HG02759 (cell line): Measurements from ENCODE around the gene PCCA.
"Not testable (repeated sequence)": the region's sequence is repeated elsewhere in the genome, so short reads cannot be mapped to it uniquely, and the experiment has no call there.

Source experiments
- ATAC-seq: cut with Tn5 transposase; IDR thresholded peaks from one replicate; pipeline ENCODE4 v1.9.1; 2021; ENCODE audit warnings: mild to moderate bottlenecking, moderate library complexity; ENCODE audit not compliant: unreplicated experiment

The PCCA gene

DNA sequence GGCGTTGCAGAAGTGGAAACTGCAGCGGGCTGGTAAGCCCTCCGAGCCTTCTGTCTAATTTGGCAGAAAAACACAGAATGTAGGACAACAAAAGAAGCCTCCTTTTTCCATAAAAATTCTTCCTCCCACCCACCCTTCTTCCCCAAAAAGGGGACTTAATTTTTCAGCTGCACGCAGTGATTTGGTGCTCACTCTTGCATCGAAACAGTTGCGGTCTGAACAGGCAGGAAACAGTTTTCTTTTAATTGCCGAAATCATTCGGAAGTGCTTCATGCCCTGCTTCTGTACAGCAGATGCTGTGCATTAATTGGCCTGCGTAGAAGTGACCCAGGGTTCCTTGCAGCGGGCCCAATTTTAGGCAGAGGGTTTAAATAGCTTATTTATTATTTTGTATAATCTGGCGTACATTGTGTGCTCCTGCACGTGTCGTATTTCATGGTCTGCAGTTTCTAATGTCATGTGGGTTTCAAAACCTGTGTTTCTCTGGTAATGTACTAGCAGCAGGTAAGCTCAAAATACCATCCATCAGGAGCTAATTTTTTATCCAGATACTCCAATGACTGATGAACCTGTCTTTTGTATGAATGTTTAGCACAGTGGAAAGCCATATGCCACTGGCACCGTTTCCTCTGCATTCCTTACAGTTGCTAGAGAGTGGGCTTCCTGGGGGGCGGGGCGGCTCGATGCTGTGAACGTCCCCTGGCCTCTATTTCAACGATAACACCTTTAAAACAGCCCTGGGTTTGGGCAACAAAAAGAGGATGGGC lies 433.1 kb downstream of the PCCA start:
- ATAC-seq = peak; percentile 53

DNA sequence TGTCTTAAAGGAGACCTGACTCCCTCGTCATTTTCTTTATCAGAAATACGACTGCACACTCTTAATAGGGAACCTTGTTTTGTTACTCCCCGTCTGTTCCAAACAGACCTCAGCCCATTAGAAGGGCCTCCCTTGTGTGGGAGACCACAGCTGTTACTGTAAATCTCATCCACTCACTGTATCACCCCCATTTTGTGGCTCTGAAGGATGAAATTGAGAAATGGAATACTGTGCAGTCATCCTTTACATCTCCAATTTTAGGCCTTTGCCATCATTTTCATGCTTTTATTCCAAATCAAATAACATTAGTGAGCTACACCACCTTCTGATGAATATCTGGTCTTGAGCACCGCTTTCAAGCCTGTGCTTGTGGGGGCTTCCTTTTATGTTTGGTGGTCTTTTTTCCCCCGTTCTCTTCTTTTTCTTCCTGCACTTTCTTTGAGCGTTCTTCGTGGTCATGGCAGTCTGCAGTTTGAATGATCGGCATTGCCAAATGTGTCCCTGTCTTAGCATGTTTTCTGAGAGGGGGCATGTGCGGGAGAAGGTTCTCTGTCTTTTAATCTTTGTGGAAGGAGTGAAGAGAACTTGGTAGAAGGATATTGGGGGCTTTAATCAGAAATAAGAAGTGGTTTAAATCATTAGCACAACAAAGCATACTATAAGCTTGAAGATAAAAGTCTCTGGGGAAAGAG lies 433.9 kb downstream of the PCCA start:
- no peak for ATAC-seq

DNA sequence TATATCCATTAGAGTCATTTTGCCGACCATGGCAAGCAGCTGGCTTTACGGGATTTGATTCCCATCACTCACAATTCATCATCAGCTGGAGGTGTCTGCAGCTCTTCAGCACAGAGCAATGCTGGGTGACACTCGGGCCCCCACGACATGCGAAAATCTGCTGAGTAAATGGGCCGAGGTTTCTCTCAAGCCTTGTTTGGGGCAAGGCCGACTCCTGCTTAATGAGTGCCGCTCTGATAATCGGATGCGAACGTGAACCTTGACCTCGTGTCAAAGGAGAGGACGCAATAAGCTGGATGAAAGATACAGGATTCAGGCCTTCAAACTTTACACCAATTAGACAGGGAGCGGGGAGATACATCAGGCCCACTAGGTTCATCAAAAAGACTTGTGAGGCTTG lies 434.5 kb downstream of the PCCA start:
- ATAC-seq = no peak

DNA sequence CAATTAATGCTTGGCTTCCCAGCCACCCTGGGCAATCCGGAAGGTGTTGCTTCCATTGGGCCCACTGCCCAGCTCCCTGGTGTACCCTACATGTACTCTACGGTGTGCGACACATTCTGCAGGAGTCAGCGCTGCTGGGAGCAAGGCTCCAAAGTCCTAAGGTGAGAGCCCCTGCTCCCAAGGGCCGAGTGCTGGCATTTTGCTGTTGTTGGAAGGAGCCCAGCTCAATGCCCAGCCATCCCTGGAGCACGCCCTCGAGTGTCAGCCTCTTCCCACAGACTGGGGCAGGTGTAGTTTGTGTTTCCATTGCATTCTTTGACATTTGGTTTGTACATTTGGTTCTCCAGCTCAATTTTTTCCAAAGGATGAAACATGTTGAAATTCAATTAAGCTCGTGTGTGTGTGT lies 435.1 kb downstream of the PCCA start:
- ATAC-seq = no peak

DNA sequence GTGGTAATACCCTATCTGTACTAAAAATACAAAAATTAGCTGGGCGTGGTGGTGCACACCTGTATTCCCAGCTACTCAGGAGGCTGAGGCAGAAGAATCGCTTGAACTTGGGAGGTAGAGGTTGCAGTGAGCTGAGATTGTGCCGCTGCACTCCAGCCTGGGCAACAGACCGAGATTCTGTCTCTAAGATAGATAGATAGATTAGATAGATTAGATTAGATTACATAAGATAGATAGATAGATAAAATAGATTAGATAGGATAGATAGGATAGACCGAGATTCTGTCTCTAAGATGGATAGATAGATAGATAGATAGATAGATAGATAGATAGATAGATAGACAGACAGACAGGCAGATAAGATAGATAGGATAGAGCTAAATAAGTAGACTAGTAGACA lies 435.8 kb downstream of the PCCA start:
- not testable (repeated sequence) for ATAC-seq

DNA sequence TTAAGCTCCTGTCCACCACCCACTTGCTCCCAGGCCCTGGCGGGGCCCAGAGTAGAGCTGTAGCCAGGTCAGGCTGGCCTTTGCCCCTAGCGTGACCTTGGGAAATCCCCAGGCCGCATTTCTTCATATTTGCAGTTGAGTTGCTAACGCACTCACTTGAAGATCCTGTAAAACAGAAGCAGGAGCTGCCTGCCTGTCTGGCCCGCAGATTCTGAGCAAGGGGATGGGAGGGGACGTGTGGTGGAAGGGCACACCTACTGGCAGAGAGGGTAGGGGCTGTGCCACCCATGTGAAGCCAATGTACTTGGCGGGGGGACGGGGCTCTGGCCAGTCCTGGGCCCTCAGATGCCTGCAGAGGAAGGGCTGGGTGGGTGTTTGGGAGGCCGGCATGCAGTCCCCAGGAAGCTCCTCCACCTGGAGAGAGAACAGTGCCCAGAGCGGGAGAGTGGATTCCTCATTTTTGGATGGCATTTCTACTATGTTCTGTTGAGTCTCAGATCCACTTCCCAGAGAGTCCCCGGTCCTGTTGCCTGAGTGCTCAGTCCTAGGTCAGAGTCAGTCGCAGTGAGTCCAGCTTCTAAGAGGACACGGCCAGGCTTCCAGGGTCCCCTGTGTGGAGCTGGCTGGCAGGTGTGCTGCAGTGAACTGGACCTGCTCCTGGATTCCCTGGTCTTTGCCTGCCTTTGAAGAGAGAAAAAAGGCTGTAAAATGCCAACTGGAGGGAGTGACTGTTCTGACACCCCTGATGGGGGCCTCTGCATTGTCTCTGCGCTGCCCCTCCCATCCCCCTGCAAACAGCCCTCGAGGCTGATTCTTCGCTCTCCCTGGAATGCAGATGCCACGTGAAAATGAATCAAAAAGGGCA lies 436.8 kb downstream of the PCCA start:
- ATAC-seq = no peak

DNA sequence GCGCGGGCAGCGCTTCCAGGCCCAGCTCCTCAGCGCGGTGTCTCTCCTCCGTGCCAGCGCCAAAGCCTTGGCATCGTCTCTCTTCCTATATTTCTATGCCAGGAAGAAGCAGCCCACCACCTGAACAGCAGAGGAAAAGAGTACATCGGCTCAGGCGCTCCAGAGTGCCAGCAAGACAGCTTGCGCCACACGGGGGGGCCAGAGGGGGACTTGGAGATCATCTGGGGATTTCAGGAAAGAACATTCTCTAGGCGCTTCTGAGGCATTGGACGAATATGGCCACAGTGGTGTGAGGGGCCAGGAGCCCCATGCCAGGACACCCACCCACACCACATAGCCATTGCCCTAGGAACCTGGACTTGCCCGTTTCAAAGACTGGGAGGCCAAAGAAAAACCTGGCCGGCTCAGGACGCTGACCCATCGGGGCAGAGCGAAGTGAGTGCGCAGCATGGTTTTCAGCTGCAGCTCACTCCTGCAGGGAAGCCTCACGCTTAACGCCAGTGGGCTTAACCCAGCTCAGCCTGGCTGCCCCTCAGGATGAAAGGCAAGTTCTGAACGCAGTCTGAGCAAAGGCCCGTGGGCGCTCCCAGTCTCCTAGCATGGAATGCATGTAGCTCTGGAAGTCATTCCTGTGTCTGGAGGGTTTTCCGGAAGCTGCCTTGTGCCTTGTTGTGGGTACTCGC lies 437.6 kb downstream of the PCCA start:
- no peak for ATAC-seq

DNA sequence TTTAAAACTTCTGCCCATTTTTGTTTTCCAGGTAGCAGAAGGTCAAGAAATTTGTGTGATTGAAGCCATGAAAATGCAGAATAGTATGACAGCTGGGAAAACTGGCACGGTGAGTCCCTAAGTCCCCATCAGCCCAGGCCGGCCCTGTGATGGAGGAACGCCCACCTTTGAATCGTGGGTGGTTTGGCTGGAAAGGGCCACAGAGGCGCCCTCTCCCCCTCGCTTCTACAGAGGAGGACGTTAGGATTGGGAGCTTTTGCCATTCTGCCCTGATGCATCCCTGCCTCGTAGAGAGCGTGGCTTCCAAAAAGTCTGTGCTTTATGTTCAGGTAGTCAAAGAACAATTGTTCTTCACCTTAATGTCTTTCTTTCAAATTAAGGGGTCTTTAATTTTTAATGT lies 438.8 kb downstream of the PCCA start:
- ATAC-seq = no peak

DNA sequence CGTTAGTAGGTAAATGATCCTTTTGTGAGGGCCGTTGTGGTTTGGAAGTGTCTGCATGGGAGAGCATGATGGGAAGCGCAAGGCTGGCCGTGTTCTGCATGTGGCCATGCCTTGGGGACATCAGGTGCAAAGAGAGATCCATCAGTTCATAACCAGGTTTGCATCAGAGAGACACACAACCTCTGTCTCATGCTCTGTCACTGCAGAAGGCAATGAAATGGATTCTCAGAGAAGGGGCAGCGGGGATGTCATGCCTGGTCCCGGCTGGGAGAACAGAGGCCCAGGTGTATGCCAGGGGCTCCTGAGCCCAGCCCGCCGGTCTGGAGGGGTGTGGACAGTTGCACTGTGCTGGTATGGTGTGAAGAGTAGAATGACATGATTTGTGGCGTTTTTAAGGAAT lies 439.5 kb downstream of the PCCA start:
- ATAC-seq = no peak

DNA sequence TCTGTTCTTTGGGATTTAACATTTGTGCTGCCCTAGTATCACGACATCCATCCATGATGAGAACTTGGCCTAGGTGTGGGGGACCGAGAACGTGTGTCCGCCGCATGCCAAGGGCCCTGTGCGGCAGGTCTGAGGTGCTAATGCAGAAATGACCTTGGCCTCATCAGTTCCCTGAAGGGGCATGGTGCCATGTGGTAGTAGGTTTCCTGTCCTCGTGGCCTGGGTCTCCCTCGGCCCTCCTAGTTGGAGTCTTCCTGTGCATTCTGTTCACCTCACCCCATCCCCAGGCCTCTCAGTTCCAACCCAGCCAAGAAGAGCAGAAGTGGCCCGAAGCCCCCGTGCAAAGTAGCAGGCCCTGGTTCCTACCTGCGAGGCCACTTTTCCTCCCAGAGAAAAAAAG lies 439.9 kb downstream of the PCCA start:
- no peak for ATAC-seq

DNA sequence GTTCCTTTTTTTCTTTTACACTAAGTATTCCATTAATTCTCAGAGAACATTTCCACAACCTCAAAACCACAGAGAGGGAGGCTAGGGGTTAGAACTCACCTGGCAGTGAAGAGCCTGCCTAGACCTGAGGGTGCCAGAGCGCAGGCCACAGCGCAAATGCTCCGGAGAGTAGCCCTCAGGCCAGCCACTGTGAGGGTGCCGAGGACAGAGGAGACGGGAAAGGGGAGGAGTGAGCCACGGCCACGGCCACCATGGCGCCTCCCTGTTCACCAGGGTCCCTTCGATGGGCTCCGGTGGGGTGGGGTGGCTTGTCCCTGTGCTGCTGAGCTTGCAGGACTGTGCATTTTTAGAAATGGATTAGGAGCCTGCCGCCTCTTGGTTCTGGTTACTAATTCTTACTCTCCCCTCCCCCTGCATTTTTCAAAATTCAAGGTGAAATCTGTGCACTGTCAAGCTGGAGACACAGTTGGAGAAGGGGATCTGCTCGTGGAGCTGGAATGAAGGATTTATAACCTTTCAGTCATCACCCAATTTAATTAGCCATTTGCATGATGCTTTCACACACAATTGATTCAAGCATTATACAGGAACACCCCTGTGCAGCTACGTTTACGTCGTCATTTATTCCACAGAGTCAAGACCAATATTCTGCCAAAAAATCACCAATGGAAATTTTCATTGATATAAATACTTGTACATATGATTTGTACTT lies 440.9 kb downstream of the PCCA start:
- no peak for ATAC-seq

DNA sequence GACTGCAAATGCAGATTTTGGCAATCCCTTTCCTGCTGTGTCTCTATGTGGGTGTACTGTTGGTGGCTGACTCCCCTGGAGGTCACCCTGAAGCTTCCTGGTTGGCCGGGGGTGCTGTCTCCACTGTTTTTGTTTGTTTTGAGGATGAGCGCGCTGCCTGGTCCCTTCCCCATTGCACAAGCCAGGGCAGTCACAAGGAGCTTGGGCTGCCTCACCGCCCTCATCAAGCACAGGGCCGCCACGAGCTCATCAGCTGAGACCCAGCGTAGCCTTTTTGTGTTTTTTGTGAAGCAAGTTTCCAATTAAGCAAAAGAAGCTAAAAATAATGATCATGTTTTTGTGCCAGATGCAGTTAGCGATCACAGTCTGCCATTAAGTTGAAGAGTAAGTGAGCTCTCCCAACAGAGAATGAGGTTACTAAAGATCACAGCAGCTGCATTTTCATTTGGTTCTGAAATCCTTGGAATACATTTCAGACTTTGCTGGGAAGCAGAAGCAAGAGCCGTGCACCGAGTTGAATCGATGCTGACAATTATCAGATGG lies 441.8 kb downstream of the PCCA start:
- ATAC-seq = no peak

DNA sequence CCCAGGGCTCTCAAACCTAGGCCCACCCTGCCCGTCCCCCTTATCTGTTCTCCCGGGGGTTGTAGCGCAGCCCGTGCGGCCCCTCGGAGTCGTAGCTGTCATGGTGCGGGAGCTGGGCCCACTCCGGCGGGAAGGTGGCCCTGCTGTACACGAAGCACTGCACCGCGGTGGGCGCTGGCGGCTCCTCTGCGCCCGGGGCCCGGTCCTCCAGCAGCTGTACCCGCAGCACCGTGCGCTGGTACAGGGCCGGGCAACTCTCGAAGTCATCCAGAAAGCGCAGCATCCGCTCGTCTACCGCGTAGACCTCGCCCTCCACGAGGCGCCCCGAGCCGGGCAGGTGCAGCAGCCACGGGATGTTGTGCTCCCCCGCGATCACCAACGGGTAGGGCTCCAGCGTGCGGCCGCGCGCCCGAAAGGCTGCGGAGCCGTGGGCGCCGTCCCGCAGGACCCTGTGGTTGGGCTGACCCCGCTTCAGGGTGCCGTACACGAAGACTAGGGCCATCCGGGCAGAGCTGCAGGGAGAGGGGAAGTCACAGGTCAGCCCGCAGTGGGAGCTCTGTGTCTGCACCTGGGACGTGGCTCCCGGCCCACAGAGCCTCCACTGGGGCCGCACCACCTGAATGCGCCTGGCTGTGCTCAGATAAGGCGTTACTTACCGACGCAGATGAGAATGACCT lies 443.3 kb downstream of the PCCA start:
- no peak for ATAC-seq

DNA sequence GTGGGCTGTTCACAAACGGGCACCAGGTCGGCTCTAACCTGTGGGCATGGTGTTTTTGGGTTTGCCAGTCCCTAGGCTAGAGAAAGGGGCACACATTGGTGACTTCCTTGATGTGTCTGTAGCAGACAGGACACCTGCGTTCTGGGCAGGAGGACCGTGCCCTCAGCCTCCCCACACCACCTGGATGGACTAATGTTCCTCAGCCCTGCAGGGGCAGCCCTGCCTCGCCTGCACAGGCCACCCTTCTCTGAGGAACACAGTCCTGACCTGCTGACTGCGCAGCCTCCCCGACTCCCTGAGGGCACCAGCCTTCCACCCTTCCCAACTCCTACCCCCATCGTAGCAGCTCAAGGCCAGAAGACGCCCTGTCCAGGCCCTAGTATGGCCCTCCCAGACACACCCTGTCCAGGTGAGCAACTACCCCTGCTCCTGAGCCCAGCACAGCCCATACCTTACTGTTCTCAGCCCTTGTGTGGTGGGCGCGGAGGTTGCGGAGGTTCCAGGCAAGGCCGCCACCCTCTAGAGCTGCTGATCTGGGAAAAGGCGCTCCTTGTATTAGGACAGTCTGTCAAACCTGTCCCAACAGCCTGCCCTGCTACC lies 444.0 kb downstream of the PCCA start:
- no peak for ATAC-seq

DNA sequence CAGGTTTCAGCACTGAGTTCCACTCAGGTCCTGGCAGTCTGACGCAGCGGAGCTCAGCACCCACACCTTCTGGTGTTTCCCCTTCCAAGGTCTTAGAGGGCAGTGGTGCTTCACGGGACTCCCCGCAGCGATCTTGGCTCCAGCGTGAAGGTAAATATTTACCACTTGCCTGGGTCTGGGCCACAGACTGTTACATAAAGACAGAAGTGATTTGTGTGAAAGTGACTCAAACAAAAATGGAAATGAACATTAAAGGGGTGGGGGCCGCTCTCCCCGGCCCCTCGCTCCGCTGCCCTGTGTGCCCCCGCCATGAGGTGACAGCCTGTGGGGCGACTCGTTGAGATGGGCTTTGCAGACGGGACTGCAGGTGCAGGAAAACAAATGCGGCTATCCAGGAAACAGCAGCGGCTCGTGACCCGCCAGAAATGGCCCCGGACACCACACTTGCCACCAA lies 444.7 kb downstream of the PCCA start:
- peak; percentile 66 for ATAC-seq

DNA sequence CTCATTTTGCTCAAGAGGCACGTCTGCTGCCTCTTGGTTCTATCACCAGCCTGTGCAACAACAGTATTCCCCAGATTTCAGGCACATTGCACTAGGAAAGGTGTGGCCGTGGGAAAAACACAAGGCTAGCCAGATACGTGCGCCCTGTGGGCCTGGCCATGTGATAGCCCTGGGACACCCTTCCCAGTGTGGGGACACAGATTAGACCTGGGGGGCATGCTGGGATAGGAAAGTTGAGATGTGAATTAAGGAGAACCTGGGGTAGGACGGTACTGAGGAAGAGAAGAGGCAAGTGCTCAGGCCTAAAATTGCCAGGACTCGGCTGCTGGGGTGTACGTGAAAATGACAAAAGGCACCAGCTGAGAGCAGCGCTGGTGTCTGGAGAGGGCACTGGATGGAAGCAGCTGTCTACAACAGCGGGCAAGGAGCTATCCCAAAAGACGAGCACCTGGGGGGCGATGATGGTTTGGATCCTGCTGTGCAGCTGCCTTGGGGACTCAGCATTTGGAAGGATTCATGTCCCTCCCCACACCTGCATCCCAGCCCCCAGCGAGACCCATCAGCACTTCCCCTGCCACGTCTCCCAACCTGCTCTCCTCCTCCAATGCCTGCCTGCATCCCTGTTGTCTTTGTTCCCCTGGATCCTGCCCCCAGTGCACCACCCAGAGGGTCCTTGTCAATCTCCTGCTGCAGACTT lies 445.4 kb downstream of the PCCA start:
- no peak for ATAC-seq

DNA sequence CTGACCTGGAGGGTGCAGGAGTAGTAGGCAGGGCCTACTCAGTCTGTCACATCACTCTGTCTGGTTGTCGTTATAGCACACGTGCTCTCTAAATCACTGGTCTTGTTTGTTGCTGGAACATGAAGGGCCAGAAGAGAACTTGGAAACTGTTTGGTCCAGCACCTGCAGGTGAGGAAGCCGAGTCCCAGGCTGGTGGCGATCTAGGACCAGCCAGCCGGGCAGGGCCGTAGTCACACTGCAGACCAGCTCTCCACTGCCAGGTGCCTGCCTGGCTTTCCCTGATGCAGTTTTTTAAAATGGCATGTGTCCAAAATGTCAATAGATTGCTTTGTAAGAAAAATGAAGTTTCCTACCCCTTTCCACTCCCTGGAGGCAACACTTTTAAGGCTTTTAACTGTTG lies 446.0 kb downstream of the PCCA start:
- ATAC-seq = no peak

DNA sequence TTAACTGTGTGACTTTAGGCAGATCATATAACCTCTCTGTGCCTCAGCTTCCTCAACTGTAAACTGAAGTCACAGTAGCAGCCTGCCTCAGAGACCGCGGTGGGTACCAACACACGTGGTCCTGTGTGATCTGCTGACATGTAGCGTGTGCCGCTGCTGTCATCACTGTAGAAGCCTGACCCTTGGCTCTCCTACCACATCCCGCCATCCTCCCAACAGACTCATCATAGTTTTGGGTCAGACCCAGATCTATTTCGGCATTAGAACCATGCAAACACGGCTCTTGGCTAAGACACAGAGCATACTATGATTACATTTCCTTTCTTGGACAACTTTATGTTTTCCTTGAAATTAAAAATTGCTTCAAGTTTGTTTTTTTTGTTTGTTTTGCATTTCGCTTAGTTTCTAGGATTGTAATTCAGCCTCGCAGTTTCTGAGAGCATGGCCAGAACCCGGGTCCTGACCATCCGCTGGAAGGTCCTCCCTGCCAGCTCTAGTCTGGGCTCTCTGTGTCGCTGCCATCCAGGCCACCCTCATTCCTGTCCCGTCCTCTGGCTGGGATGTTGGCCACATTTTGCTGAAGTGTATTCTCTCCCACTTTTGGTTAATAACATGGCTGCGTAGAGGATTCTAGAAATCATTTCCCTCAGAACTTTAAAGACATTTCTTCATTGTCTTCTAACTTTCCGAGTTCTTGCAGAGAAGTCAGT lies 446.7 kb downstream of the PCCA start:
- ATAC-seq = no peak
